ENCODE results near the gene UPK3A. TPM values are rescaled to one million over a fixed set of nuclear protein-coding genes. Genes with fewer than 3 reads are reported as not detected.
"Not testable (repeated sequence)": the region's sequence is repeated elsewhere in the genome, so short reads cannot be mapped to it uniquely, and the experiment has no call there.

UPK3A gene
- total RNA-seq, 1 donor from 2014 or later = not detected

DNA sequence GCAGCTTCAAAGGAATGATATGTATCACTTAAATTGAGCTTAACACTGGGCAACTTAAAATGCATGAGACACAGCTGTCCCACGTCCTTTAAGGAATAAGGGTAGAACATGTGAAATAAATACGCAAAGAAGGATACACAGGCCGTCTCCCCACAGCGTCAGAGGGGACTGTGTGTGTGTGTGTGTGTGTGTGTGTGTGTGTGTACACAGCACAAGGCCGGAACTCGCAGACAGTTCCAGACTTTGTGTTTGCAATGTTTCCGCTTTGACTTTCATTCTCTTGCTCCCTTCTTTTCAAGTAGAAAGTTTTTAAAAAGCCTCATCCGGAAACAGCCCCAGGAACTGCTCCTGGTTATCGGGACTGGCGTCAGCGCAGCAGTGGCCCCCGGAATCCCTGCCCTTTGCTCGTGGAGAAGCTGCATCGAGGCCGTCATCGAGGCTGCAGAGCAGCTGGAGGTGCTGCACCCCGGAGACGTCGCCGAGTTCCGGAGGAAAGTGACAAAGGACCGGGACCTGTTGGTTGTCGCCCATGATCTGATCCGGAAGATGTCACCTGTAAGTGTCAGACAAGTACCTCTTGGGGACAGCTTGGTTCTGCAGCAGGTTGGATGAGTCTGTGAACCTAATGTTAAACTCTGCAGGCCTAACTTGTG, 38.2 kb downstream of the UPK3A start:
- TF ChIP-seq, protein P1, sequence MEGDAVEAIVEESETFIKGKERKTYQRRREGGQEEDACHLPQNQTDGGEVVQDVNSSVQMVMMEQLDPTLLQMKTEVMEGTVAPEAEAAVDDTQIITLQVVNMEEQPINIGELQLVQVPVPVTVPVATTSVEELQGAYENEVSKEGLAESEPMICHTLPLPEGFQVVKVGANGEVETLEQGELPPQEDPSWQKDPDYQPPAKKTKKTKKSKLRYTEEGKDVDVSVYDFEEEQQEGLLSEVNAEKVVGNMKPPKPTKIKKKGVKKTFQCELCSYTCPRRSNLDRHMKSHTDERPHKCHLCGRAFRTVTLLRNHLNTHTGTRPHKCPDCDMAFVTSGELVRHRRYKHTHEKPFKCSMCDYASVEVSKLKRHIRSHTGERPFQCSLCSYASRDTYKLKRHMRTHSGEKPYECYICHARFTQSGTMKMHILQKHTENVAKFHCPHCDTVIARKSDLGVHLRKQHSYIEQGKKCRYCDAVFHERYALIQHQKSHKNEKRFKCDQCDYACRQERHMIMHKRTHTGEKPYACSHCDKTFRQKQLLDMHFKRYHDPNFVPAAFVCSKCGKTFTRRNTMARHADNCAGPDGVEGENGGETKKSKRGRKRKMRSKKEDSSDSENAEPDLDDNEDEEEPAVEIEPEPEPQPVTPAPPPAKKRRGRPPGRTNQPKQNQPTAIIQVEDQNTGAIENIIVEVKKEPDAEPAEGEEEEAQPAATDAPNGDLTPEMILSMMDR (IDR thresholded peaks at IDR 0.05) = no peak
- H3K36me3 ChIP-seq = peaks cover 30 to 46% of the 10 kb centered on the region in 2 donors
- peaks cover 7 to 34% of the 10 kb centered on the region in 2 donors for H3K4me1 ChIP-seq
- intact Hi-C loops (cut with DNase I) = no loop called here
- no peak for DNase-seq (ENCODE audit: low spot score in 2 of 2)
- H3K9me3 ChIP-seq = no peaks in the 10 kb centered on the region
- H3K4me3 ChIP-seq = no peak overlapping the region
- H3K27ac ChIP-seq = no peak overlapping the region
- no peaks in the 10 kb centered on the region for H3K27me3 ChIP-seq

DNA sequence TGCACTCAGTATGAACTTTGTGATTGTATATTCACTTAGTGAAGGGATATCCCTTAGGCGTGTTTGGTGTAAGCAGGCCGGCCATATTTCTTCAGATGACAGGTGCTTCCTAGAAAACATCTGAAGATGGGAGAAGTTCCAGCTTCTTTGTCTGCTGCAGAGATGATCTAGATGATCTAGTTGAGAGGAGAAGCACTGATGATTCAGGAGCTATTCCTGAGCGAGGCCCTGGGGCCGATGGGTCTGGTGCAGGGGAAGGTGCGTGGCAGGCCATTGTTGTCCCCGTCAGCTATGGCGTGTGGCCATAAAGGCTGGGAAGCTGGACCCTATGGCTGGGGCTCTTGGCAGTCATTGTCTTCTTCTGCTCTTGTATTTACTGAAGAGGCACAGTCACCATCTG, 38.9 kb downstream of the UPK3A start:
- Histone ChIP-seq H3K27me3 (no peaks in the 10 kb centered on the region), H3K36me3 (peaks cover 35 to 46% of the 10 kb centered on the region in 2 donors), H3K27ac (no peak overlapping the region), H3K9me3 (no peaks in the 10 kb centered on the region), H3K4me3 (no peak overlapping the region), H3K4me1 (peaks cover 5 to 28% of the 10 kb centered on the region in 2 donors)
- TF ChIP-seq, protein P1 (IDR thresholded peaks at IDR 0.05) = no peak
- DNase-seq (ENCODE audit: low spot score in 2 of 2) = no peak
- intact Hi-C loops (cut with DNase I) = no loop called here

DNA sequence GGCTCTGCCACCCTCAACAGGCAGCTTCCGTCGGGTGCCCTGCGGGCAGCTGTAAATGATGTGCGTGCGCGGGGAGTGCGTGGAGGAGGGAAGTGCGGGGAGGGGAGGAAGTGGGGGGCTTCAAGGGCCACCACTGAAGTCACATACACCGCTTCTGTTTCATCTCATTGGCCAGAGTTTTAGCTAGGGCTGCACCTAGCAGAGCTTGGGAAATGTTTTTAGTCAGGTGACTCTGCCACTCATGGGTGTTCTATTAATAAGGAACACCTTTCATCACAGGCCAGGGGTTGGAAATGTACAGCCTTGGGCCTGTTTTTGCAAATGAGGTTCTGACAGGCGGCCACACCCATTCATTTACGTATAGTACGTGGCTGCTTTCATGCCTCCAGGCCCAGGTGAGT, 39.6 kb downstream of the UPK3A start:
- Histone ChIP-seq H3K27me3 (no peaks in the 10 kb centered on the region), H3K4me1 (peaks cover under 1 to 22% of the 10 kb centered on the region in 2 donors), H3K27ac (no peak overlapping the region), H3K4me3 (no peak overlapping the region), H3K9me3 (no peaks in the 10 kb centered on the region), H3K36me3 (peaks cover 40 to 46% of the 10 kb centered on the region in 2 donors)
- TF ChIP-seq, protein P1 (IDR thresholded peaks at IDR 0.05) = no peak
- intact Hi-C loops (cut with DNase I) = no loop called here
- no peak for DNase-seq (ENCODE audit: low spot score in 2 of 2)

DNA sequence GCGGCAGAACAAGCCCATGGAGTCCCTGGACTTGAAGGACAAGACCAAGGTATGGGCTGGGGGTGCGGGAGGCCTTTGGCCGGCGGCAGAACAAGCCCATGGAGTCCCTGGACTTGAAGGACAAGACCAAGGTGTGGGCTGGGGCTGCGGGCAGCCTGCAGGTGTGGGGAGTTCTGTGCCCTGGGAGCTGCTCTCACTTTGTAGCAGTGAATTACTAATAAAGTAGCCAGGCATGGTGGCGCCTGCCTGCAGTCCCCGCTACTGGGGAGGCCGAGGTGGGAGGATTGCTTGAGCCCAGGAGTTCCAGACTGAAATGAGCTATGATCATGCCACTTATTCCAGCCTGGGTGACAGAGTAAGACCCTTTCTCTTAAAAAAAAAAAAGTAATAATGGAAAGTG, 43.5 kb downstream of the UPK3A start:
- intact Hi-C loops (cut with DNase I); H3K27ac ChIP-seq; H3K9me3 ChIP-seq; H3K27me3 ChIP-seq; DNase-seq (ENCODE audit: low spot score in 2 of 2); H3K4me3 ChIP-seq; H3K4me1 ChIP-seq: not testable (repeated sequence)
- H3K36me3 ChIP-seq = peaks cover 65 to 68% of the 10 kb centered on the region in 2 donors

DNA sequence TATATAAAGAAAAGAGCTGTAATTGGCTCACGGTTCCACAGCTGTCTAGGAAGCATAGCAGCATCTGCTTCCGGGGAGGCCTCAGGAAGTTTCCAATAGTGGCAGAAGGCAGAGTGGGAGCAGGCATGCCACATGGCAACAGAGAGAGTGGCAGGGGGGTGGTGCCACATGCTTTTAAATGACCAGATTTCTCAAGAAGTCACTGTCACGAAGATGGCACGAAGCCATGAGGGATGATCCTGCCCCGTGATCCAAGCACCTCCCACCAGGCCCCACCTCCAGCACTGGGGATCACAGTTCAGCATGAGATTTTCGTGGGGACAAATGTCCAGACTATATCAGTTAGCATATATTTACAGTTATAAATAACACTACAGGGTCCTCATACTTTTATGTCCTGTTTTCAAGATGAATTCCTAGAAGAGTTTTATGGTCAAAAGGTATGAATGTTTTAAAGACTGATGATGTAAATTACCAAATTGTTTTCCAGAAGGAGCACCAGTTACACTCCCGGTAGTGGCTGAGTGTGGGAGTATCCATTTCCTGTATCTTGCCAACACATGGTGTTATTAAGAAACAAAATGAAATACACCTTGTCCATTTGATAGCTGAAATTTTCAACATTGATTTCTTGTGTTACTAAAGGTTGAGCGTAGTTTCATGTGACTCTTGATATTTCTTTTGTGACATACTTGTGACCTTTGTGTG, 44.2 kb downstream of the UPK3A start:
- Histone ChIP-seq H3K4me1 (no peaks in the 10 kb centered on the region), H3K27me3 (no peaks in the 10 kb centered on the region), H3K27ac (no peak overlapping the region), H3K9me3 (no peaks in the 10 kb centered on the region), H3K4me3 (no peak overlapping the region), H3K36me3 (peaks cover 58 to 60% of the 10 kb centered on the region in 2 donors)
- DNase-seq (ENCODE audit: low spot score in 2 of 2) = no peak
- intact Hi-C loops (cut with DNase I) = no loop called here
- TF ChIP-seq, protein P1 (IDR thresholded peaks at IDR 0.05) = no peak

DNA sequence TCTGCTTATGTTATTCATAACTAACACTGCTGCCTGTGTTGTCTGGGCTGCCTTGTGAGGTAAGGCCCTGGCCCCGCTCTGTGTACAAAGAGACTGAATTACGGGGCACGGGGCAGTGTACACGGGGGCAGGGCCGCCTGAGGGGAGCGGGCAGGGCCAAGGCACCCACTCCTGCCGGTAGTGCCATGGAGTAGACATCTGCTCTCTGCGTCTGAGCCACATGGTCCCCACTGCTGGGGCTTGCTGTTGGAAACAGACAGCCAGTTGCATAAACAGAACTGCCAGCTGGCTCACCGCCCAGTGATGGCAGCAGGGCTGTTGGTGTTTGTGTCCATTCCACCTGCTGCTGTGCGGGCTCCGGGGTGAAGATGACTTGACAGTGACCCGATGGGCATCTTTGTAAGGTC, 44.8 kb downstream of the UPK3A start:
- H3K4me3 ChIP-seq = no peak overlapping the region
- no peaks in the 10 kb centered on the region for H3K27me3 ChIP-seq
- intact Hi-C loops (cut with DNase I) = no loop called here
- H3K27ac ChIP-seq = no peak overlapping the region
- H3K4me1 ChIP-seq = peaks cover 1 to 4% of the 10 kb centered on the region in 2 donors
- TF ChIP-seq, protein P1 (IDR thresholded peaks at IDR 0.05) = no peak
- H3K9me3 ChIP-seq = no peaks in the 10 kb centered on the region
- DNase-seq (ENCODE audit: low spot score in 2 of 2) = no peak
- H3K36me3 ChIP-seq = peaks cover 55% of the 10 kb centered on the region in 2 donors
